Motor neuron (in vitro differentiated cells): ENCODE data around the gene NT5C3B. TPM values are rescaled to one million over a fixed set of nuclear protein-coding genes. Genes with fewer than 3 reads are reported as not detected.
A peak's percentile ranks its signal among the peaks of the same experiment; 100 is the strongest.
"Not testable (repeated sequence)": the region's sequence is repeated elsewhere in the genome, so short reads cannot be mapped to it uniquely, and the experiment has no call there.

Experiments used
- ATAC-seq, 8 experiments: fragments of 200-7000 bp; cut with Tn5 transposase; replicated peaks in 6 of 8; 2 replicates each; pipeline ENCODE4 v1.8.0; 2021; ENCODE audit warnings: mild to moderate bottlenecking in 8 of 8, moderate library complexity in 8 of 8
- H3K27ac ChIP-seq, 2 donors: fragments of 250-450 bp; sonication (Bioruptor Pico); 2 replicates each; pipeline ENCODE4 v1.9.0; 2021; ENCODE audit warnings: antibody characterized with exemption in 2 of 2, mild to moderate bottlenecking in 2 of 2, moderate library complexity in 1 of 2
- H3K4me1 ChIP-seq, 2 donors: fragments of 250-450 bp; sonication (Bioruptor Pico); replicated peaks in 1 of 2; 2 replicates each; pipeline ENCODE4 v1.6.1; 2021; ENCODE audit warnings: antibody characterized with exemption in 2 of 2, mild to moderate bottlenecking in 2 of 2, moderate library complexity in 1 of 2
- H3K4me3 ChIP-seq, 5 donors: fragments of 250-450 bp; sonication (Bioruptor Pico); 2 replicates each; pipeline ENCODE4 v1.9.0; 2021; ENCODE audit warnings: antibody characterized with exemption in 5 of 5, mild to moderate bottlenecking in 5 of 5, moderate library complexity in 4 of 5
- WGBS, 10 experiments: fragments of 450-650 bp; shearing (Covaris generic); methylation state at CpG; one replicate each; pipeline ENCODE4 v1.0.0; 2022; 5-methylcytosine and 5-hydroxymethylcytosine counted together
- in situ Hi-C, 9 experiments: fragments of 400-800 bp; cut with MboI; loops; one replicate each; pipeline ENCODE4 v1.15.0; 2021; ENCODE audit warnings: low sequenced_read_pairs in 9 of 9, low pct_unique_long_range_greater_than_20kb in 2 of 9; ENCODE audit not compliant: unreplicated experiment in 9 of 9
- total RNA-seq, 8 experiments: library from RNA; unstranded; fragments of 300-600 nt; gene quantifications; 2 replicates each; pipeline versions ENCODE4 v1.2.3 to v1.2.4, GENCODE V29; 2022

Gene NT5C3B
- total RNA-seq, 8 experiments from 2014 or later: 55.9 to 126 (median 104) TPM

- in situ Hi-C loops: no loop called here
- peak; percentile 85 to 92 (median 90) for ATAC-seq
- Histone ChIP-seq H3K4me3 (peak within 1 kb of the TSS; percentile 80 to 92 (median 83)), H3K27ac (peak within 1 kb of the TSS; percentile 93 to 94), H3K4me1 (peaks cover 25 to 29% of the 10 kb centered on the region in 2 donors)
- 0 to 2% (median 1%) methylated on average over 5 to 25 of the region's 90 CpGs; no CpG with 5 or more reads in 6 of the 10 experiments for WGBS, 10 experiments
Observed at GRCh38 chr17:41864836-41865595, 29.0 kb upstream of the NT5C3B start, which contains the start of gene KLHL11. Gene KLHL11 (minus strand): TSS chr17:41865423. CDS start chr17:41865370, 53 bp downstream.

DNA sequence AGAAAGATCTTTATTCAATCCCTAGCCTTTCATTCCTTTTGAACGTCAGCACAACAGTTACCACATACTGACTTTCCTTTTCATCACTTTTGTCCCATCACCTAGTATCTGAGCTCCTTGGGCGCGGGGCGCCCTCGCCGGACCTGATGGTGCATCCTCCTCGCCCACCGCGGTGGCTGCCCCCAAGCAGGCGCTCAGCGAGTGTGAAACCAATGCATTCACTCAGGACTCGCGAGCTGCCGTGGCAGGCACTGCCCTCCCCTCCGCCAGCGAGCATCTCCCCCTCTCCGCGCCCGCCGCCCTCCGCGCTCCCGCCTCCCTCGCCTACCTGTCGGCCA is 28.4 kb upstream of the NT5C3B start:
- ATAC-seq: peak in 5 of 8 experiments; percentile 57 to 64 (median 58)
- in situ Hi-C loops: no loop called here
- Histone ChIP-seq H3K4me3 (peak overlapping the region; percentile 80 to 92 (median 83)), H3K27ac (peak overlapping the region; percentile 93 to 94), H3K4me1 (peaks cover 27 to 34% of the 10 kb centered on the region in 2 donors)
- 0 to 2% (median 0%) methylated on average over 1 to 11 of the region's 25 CpGs; no CpG with 5 or more reads in 4 of the 10 experiments for WGBS, 10 experiments

DNA sequence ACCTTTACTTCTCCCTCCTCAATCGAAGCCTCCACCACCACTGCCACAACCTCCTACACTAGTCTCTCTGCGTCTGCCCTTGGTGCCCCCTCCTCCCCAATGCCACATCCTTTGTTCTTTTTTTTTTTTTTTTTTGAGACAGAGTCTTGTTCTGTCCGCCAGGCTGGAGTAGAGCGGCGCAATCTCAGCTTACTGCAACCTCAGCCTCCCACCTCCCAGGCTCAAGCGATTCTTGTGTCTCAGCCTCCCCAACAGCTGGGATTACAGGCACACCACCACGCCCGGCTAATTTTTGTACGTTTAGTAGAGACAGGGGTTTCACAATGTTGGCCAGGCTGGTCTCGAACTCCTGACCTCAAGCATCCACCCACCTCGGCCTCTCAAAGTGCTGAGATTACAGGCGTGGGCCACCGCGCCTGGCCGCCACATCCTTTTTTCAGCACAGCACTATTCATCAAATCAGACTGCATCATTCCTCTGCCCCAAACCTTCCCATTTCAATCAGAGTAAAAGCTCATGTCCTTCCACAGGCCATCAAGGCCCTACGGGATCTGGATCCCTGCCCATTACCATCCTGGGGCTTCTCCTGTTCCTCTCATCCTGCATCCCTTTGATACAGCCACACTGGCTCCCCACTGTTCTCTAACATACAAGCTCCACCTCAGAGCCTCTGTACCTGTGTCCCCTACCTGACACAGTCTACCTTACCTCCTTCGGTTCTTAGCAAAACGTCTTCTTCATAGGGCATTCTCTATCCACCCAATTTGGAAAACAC is 27.2 kb upstream of the NT5C3B start:
- ATAC-seq: no peak
- 30 to 86% (median 65%) methylated on average over 2 to 10 of the region's 18 CpGs for WGBS, 10 experiments
- Histone ChIP-seq H3K27ac (peak overlapping the region in 1 of 2 donors; percentile 93), H3K4me1 (peaks cover 28 to 35% of the 10 kb centered on the region in 2 donors), H3K4me3 (peak overlapping the region; percentile 80 to 92 (median 83))
- in situ Hi-C loops: no loop called here

DNA sequence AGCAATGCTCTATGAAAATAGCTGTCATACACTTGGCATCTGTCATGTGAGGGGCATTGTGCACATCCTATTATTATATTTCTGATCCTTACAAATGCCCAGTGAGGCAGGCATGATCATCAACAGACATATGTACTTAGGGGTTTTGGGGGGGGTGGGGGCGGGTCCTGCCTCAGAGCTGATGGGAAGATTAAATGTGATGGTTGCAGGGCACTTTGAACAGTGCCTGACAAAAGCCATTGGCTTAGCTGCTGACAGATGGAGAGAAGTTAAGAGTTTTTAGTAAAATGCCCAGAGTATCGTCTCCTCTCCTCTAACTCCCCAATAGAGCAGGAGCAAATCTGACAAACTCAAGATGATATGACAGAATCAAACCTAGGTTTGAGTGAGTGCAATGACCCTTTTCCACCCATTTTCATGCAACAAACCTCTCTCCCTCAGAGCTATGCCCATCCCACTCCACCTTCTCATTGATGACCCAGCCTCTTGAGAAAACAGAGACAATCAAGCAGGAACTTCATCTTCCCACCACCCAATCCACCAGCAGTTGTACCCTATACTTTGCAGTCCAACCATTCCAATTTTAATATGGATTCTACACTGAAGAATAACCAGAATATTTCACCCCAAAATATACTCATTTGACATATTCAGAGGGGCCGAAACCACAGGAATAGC is 24.4 kb upstream of the NT5C3B start:
- Histone ChIP-seq H3K27ac (no peak overlapping the region), H3K4me3 (no peak overlapping the region), H3K4me1 (peaks cover 26 to 33% of the 10 kb centered on the region in 2 donors)
- no peak for ATAC-seq
- WGBS, 10 experiments: 73 to 100% (median 94%) methylated on average over 1 to 2 of the region's 3 CpGs; no CpG with 5 or more reads in 2 of the 10 experiments
- in situ Hi-C loops: no loop called here

- in situ Hi-C loops, H3K27ac ChIP-seq, ATAC-seq, H3K4me1 ChIP-seq, H3K4me3 ChIP-seq: not testable (repeated sequence)
- 70 to 100% (median 93%) methylated on average over 1 to 8 of the region's 14 CpGs; no CpG with 5 or more reads in 3 of the 10 experiments for WGBS, 10 experiments
Observed at GRCh38 chr17:41851382-41851781, 15.3 kb upstream of the NT5C3B start.

DNA sequence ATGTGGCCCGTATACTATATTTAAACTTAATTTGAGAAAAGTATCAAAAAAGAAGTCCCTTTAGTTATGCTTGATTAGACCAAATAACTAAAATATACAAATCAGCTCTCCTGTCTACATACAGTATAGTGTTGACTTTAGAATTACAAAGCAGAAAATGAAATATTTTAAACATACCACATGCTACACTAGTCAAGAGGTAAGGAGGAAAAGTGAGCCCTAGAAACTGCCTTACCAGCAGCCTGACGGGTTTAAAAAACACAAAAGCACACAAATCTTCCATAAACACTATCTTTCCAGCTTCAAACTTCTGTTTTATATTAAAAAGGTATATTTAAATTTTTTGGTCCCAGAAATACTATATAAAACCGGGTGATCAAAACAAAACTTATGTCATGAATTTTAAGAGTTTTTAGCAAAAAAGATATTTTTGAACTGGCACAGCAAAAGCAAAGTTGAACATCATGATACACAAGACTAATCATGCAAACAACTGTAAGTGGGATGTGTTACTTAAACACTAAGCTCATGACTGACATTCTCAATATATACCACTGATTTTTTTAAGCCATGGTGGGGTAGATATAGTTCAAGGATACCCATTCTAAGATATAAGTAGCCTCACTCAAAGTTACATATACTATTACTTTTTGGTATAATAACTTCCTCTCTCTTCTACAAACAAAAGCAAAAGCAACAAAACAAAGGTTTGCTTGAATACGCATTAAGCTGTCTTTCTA is 13.4 kb upstream of the NT5C3B start:
- WGBS, 10 experiments: 65 to 100% (median 81%) methylated on average over 2 to 4 of the region's 4 CpGs; no CpG with 5 or more reads in 1 of the 10 experiments
- in situ Hi-C loops: loop anchor here in 1 of 9 experiments (25.0 kb wide), 1 partner anchor 112 kb away; the partner anchor contains the start of gene HAP1
- ATAC-seq: no peak
- H3K4me3 ChIP-seq: no peak overlapping the region
- no peak overlapping the region for H3K27ac ChIP-seq
- peaks cover 0 to 9% of the 10 kb centered on the region in 2 donors for H3K4me1 ChIP-seq

- Histone ChIP-seq H3K27ac (no peak overlapping the region), H3K4me1 (peaks cover 0 to 9% of the 10 kb centered on the region in 2 donors), H3K4me3 (no peak overlapping the region)
- no peak for ATAC-seq
- in situ Hi-C loops: loop anchor here in 1 of 9 experiments (25.0 kb wide), 1 partner anchor 111 kb away; the partner anchor contains the start of gene HAP1
- whole genome bisulfite sequencing, 10 experiments: 75 to 100% (median 93%) methylated on average over 1 to 4 of the region's 4 CpGs; no CpG with 5 or more reads in 1 of the 10 experiments
Observed at GRCh38 chr17:41848788-41849187, 12.8 kb upstream of the NT5C3B start.

GRCh38 chr17:41844971-41845370 is 8.9 kb upstream of the NT5C3B start:
- WGBS, 10 experiments: 60 to 100% (median 91%) methylated on average over 1 to 6 of the region's 6 CpGs; no CpG with 5 or more reads in 2 of the 10 experiments
- in situ Hi-C loops: loop anchor here in 1 of 9 experiments (25.0 kb wide), 1 partner anchor 108 kb away; the partner anchor contains the start of gene HAP1
- H3K4me1 ChIP-seq: no peaks in the 10 kb centered on the region
- no peak overlapping the region for H3K27ac ChIP-seq
- no peak overlapping the region for H3K4me3 ChIP-seq
- ATAC-seq: no peak

GRCh38 chr17:41840781-41841180 is 4.7 kb upstream of the NT5C3B start:
- not testable (repeated sequence) for H3K27ac ChIP-seq, H3K4me3 ChIP-seq, ATAC-seq, H3K4me1 ChIP-seq
- WGBS, 10 experiments: 86 to 100% (median 96%) methylated on average over 1 to 6 of the region's 6 CpGs; no CpG with 5 or more reads in 2 of the 10 experiments
- in situ Hi-C loops: loop anchor here in 1 of 9 experiments (25.0 kb wide), 1 partner anchor 103 kb away; the partner anchor contains the start of gene HAP1

- not testable (repeated sequence) for H3K4me1 ChIP-seq, H3K27ac ChIP-seq, H3K4me3 ChIP-seq, ATAC-seq
- WGBS, 10 experiments: 80 to 100% (median 93%) methylated on average over 1 to 2 of the region's 2 CpGs; no CpG with 5 or more reads in 3 of the 10 experiments
- in situ Hi-C loops: loop anchor here in 1 of 9 experiments (25.0 kb wide), 1 partner anchor 102 kb away; the partner anchor contains the start of gene HAP1
Observed at GRCh38 chr17:41839448-41839847, 3.4 kb upstream of the NT5C3B start.

GRCh38 chr17:41837761-41838538 is 1.9 kb upstream of the NT5C3B start, which contains the start of gene KLHL10:
Gene KLHL10 (plus strand): TSS chr17:41837825. CDS start chr17:41837933, 108 bp downstream.
- H3K4me3 ChIP-seq: peak within 1 kb of the TSS in 2 of 5 donors; percentile 88 to 99
- in situ Hi-C loops: loop anchor here in 1 of 9 experiments (25.0 kb wide), 1 partner anchor 101 kb away; the partner anchor contains the start of gene HAP1
- ATAC-seq: no peak

More at GRCh38 chr17:41837761-41838538, 1.9 kb upstream of the NT5C3B start, which contains the start of gene KLHL10:
- 76 to 100% (median 95%) methylated on average over 1 to 12 of the region's 15 CpGs for WGBS, 10 experiments
- H3K27ac ChIP-seq: no peak within 1 kb of the TSS
- H3K4me1 ChIP-seq: peaks cover 8 to 10% of the 10 kb centered on the region in 2 donors
